T-helper 1 cell (primary cell): ENCODE data around the gene RAB11FIP3.

Source experiments
- DNase-seq, 5 donors: peaks; one replicate each; pipeline ENCODE4 v3.0.0-alpha.2; 2012 to 2020

Gene RAB11FIP3

GRCh38 chr16:556474-557173 is 131.2 kb downstream of the RAB11FIP3 start:
- DNase-seq = no peak

- DNase-seq = no peak
These were observed 132.2 kb downstream of the RAB11FIP3 start for GRCh38 chr16:557463-558297.

GRCh38 chr16:558298-559020 is 133.0 kb downstream of the RAB11FIP3 start:
- no peak for DNase-seq

- DNase-seq = no peak
These were observed 133.6 kb downstream of the RAB11FIP3 start for GRCh38 chr16:559021-559380.

- no peak for DNase-seq
These were observed 134.2 kb downstream of the RAB11FIP3 start for GRCh38 chr16:559411-560203.

- no peak for DNase-seq
These were observed 134.8 kb downstream of the RAB11FIP3 start, which contains the start of gene PRR35 for GRCh38 chr16:560204-560700. Gene PRR35 (plus strand): TSS chr16:560394. CDS start chr16:563295, 2,901 bp downstream.

- DNase-seq = no peak
These were observed 135.4 kb downstream of the RAB11FIP3 start for GRCh38 chr16:560701-561412.

- no peak for DNase-seq
These were observed 136.0 kb downstream of the RAB11FIP3 start for GRCh38 chr16:561413-561794.

GRCh38 chr16:561957-562938 is 136.8 kb downstream of the RAB11FIP3 start:
- DNase-seq = no peak

- no peak for DNase-seq
These were observed 137.7 kb downstream of the RAB11FIP3 start for GRCh38 chr16:563072-563644.

- no peak for DNase-seq
These were observed 139.4 kb downstream of the RAB11FIP3 start for GRCh38 chr16:564690-565418.

- no peak for DNase-seq
These were observed 140.2 kb downstream of the RAB11FIP3 start for GRCh38 chr16:565419-566330.

GRCh38 chr16:566475-567372 is 141.3 kb downstream of the RAB11FIP3 start, which contains the start of gene NHLRC4:
Gene NHLRC4 (plus strand): TSS chr16:567005. CDS start chr16:568048, 1,043 bp downstream.
- peak in 4 of 5 donors; percentile 29 to 65 (median 38) for DNase-seq

- DNase-seq = no peak
These were observed 142.2 kb downstream of the RAB11FIP3 start for GRCh38 chr16:567373-568256.

- DNase-seq = no peak
These were observed 143.2 kb downstream of the RAB11FIP3 start for GRCh38 chr16:568401-569258.
